GM21390 (cell line): ENCODE data around the gene PHOX2B.
"Not testable (repeated sequence)": the region's sequence is repeated elsewhere in the genome, so short reads cannot be mapped to it uniquely, and the experiment has no call there.

Experiments
- ATAC-seq: cut with Tn5 transposase; IDR thresholded peaks from one replicate; pipeline ENCODE4 v1.9.1; 2021; ENCODE audit not compliant: unreplicated experiment

Gene PHOX2B

DNA sequence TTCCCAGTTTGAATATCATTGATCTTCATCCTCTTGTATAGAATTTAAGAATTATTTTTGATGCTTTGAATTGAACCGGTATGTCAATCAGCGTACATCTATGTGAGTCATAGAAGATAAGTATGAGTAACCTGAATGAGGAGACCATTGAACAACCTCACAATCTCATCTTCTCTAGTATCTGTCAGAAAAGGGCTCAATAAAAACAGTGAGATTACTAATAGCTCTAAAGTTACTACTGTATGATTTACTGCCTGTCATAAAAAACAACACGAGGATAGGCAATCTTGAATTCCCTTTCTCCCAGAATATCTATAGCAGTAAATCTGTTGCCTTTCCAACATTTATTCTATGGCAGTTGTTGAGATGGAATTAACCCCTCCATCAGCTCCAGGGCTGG, 36.1 kb downstream of the PHOX2B start:
- no peak for ATAC-seq

DNA sequence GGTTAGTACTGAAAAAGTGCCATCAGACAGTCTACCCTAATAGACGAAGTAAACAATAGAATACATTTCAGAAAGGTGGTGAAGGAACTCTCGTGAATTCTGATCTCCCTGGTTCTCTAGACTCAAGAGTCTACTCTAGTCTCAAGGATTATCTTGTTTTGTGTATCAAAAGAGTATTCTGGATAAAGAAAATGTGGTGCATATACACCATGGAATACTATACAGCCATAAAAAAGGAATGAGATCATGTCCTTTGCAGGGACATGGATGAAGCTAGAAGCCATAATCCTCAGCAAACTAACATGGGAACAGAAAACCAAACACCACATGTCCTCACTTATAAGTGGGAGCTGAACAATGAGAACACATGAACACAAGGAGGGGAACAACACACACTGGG, 36.9 kb downstream of the PHOX2B start:
- not testable (repeated sequence) for ATAC-seq

DNA sequence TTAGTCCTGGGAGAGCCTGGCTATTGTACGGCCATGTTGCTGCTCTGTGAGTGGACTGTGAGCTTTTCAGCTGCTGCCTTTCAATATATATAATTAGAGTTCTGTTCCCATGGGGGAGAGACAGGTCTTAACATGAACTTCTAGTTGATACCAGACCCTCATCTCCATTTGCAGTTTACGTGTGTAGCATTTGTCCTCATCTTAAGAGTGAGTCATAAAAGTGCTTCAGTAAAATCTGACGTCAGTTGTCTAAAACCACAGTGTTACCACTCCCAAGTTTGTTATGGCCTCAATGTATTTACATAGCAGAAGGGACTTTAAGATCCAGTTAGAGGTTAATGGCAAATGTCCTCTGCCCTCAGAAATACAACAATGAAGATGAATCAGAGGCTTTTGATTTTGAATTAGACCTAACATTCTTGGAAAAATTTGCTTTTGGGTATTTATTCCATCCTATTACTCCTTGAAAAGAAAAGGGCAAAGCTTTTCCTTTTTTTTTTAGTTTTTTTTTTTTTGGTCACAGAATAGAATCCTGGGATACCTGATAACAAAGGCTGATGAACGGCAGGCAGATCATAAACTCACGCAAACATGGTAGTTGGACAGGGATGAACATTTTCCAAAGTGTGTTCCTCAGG, 38.6 kb downstream of the PHOX2B start:
- ATAC-seq = no peak

DNA sequence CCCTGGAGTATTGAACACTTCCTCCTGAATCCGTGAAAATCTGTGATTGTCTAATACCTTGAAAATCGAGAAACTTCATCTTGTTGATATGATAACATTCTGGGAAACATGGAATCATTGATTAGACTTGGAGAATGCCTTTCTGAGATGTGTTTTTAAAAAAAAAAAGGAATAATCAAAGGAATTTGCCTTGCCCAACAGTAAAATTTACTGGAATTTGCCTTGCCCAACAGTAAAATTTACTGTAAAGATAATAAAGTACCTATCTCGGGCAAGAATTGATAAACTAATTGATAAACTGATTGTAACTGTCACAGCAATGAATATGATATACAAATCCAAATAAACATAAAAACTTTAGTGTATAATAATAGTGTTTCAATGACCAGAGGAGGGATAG, 44.7 kb downstream of the PHOX2B start:
- no peak for ATAC-seq

DNA sequence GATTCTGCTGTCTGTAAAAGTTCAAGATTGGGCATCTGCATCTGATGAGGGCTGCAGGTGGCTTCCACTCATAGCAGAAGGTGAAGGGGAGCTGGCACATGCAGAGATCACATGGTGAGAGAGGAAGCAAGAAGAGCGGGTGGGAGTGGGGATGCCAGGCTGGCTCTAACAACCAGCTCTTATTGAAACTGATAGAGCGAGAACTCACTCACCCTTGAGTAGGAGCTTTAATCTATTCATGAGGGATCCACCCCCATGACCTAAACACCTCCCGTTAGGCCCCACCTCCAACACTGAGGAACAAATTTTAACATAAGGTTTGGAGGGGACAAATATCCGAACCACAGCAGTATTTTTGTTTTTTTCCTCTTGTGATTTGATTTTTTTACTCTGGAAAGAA, 45.8 kb downstream of the PHOX2B start:
- ATAC-seq = no peak

DNA sequence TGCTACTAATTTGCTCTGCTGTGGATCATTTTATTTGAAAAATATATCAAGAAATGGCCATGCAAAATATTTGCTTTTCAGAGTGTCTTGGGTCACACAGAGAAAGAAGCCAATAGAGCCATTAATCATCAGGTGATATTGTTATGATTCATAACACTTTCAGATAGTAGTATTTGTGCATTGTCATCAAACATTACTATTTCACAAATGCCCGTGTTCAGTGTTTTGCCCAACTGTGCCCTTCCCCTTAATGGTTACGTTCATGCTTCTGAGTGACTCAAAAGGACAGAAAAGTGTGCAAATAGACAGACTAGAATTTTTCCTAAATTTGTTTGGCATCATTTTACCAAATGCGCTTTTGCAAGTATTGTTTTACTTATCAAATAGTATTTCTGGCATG, 46.5 kb downstream of the PHOX2B start:
- ATAC-seq = no peak

DNA sequence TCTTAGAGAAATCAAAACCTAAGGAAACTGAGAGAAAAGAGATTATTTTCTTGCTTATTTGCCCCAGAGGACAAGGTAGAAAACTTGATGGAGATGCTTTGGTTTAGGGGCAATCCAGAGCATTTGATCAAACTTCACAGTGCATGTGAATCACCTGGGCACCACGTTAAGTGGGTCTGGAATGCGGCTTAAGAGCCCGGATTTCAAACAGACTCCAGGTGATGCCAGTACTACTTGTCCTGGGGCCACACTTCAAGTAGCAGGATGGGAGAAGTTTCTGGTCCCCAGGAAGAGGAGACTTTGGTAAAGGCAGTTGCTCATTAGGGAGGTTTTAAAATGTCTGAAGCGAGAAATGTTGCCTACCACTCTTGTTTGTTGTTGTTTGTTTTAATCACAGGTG, 51.8 kb downstream of the PHOX2B start:
- no peak for ATAC-seq

DNA sequence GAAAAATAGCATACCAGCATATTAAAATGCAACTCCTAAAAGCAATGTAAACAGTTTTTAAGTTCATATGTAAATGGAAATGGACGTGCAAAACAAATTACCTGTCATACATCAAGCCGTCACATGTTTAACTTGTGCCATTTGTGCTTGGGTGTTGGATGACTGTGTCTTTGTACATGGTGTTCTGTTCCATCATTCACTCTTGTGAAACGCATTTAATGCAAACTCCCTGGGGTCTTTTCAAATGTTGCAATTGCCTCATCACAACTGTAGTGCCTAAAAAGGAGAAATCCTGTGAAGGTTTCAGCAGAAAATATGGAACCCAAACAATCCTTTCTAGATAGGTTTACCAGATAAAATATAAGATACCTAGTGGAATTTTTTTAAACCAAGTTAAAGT, 52.4 kb downstream of the PHOX2B start:
- ATAC-seq = no peak
